Measurements from ENCODE around the gene TRAPPC3. TPM values are rescaled to one million over a fixed set of nuclear protein-coding genes. Genes with fewer than 3 reads are reported as not detected.

The TRAPPC3 gene
- total RNA-seq, 1 donor from 2014 or later = 95.9 TPM

GRCh38 chr1:36178471-36179219 is 29.4 kb upstream of the TRAPPC3 start:
- H3K4me3 ChIP-seq (ENCODE audit: low read depth, low read length) = no peak overlapping the region
- DNase-seq (ENCODE audit: low read depth) = no peak
- TF ChIP-seq, protein P1, sequence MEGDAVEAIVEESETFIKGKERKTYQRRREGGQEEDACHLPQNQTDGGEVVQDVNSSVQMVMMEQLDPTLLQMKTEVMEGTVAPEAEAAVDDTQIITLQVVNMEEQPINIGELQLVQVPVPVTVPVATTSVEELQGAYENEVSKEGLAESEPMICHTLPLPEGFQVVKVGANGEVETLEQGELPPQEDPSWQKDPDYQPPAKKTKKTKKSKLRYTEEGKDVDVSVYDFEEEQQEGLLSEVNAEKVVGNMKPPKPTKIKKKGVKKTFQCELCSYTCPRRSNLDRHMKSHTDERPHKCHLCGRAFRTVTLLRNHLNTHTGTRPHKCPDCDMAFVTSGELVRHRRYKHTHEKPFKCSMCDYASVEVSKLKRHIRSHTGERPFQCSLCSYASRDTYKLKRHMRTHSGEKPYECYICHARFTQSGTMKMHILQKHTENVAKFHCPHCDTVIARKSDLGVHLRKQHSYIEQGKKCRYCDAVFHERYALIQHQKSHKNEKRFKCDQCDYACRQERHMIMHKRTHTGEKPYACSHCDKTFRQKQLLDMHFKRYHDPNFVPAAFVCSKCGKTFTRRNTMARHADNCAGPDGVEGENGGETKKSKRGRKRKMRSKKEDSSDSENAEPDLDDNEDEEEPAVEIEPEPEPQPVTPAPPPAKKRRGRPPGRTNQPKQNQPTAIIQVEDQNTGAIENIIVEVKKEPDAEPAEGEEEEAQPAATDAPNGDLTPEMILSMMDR (conservative IDR thresholded peaks at IDR 0.05; ENCODE audit: low read depth, low read length) = no peak

GRCh38 chr1:36177589-36178431 is 28.5 kb upstream of the TRAPPC3 start:
- no peak for DNase-seq (ENCODE audit: low read depth)
- TF ChIP-seq, protein P1 (conservative IDR thresholded peaks at IDR 0.05; ENCODE audit: low read depth, low read length) = no peak
- H3K4me3 ChIP-seq (ENCODE audit: low read depth, low read length) = no peak overlapping the region

DNA sequence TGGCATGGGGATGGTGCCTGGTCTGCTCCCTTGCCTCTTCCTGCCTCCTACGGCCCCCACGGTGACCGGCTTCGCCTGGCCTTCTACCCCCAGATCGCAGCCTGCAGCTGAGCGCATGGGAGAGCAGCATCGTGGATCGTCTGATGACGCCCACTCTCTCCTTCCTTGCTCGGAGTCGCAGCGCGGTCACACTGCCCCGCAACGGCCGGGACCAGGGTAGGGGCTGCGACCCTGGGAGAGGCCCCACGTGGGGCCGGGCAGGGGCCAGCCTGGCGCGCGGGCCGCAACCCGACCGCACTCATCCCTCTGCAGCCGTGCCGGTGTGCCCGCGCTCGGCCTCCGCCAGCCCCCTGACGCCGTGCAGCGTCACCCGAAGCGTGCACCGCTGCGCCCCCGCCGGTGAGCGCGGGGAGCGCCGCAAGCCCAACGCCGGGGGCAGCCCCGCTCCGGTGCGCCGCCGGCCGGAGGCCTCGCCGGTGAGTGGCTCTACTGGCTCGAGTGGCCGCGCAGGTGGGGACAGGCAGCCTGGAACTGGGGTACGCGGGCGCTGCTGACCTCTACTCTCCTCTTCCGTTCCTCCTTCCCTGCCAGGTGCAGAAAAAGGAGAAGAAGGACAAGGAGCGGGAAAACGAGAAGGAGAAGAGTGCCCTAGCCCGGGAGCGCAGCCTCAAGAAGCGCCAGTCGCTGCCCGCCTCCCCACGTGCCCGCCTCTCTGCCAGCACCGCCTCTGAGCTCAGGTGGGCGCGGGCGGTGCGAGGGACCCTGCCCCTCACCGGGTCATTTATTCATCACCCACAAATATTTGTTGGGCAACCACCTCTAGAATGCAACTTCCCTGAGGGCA is 27.0 kb upstream of the TRAPPC3 start:
- no peak overlapping the region for H3K4me3 ChIP-seq (ENCODE audit: low read depth, low read length)
- DNase-seq (ENCODE audit: low read depth) = no peak
- TF ChIP-seq, protein P1 (conservative IDR thresholded peaks at IDR 0.05; ENCODE audit: low read depth, low read length) = no peak

DNA sequence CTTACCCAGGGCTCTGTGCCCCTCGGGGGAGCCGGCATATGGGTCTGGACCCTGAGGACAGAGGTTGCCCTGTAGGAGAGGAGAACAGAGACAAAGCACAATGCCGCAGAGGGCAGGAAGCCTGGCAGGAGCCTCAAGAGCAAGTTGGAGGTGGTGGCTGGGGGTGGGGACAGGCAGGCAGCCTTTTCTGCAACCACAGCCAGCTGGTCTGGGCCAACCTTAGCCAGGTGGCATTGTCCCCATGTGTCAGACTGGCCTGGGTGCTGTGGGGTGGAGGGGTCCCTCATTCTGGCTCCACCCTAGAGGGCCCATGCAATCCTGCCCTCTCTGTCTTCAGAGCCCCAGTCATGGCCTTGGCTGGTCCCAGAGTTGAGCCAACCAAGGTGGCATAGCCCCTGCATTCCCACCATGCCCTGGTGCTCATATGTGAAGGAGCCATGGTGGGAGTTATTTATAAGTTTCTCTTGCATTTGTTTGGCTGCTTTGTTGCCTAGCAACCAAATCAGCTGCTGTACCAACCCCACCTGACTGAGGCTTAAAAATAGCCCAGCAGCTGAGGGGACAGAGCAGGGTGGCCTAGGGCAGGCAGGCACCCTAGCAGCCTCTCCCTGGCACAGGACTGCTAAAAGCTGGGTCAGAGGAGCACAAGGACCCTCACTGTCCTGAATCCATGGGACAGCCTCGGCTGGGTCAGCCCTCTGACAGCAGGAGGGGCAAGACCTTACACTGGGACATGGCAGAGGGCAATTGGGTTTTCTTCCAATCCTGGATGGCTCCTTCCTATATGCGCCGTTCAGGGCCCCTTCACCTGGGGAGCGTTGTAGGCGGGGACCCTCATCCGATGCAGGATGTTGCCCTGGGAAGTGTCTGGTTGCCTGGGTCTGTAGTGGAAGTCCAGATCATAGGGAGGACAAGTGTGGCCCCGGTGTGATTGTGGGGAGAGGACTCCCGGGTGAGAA is 26.1 kb upstream of the TRAPPC3 start:
- DNase-seq (ENCODE audit: low read depth) = no peak
- TF ChIP-seq, protein P1 (conservative IDR thresholded peaks at IDR 0.05; ENCODE audit: low read depth, low read length) = no peak
- no peak overlapping the region for H3K4me3 ChIP-seq (ENCODE audit: low read depth, low read length)

- TF ChIP-seq, protein P1 (conservative IDR thresholded peaks at IDR 0.05; ENCODE audit: low read depth, low read length) = no peak
- DNase-seq (ENCODE audit: low read depth) = no peak
- H3K4me3 ChIP-seq (ENCODE audit: low read depth, low read length) = no peak overlapping the region
Measured at GRCh38 chr1:36174713-36175112, 25.4 kb upstream of the TRAPPC3 start.

- no peak overlapping the region for H3K4me3 ChIP-seq (ENCODE audit: low read depth, low read length)
- DNase-seq (ENCODE audit: low read depth) = no peak
- TF ChIP-seq, protein P1 (conservative IDR thresholded peaks at IDR 0.05; ENCODE audit: low read depth, low read length) = no peak
Measured at GRCh38 chr1:36172983-36173382, 23.7 kb upstream of the TRAPPC3 start.

All from epithelial cell of proximal tubule (primary cell).